T47D (cell line): ENCODE measurements around the gene ATXN2.
A peak's percentile ranks its signal among the peaks of the same experiment; 100 is the strongest.
"Not testable (repeated sequence)": the region's sequence is repeated elsewhere in the genome, so short reads cannot be mapped to it uniquely, and the experiment has no call there.

Experiments
- DNase-seq, 2 experiments: peaks; one replicate each; pipeline versions ENCODE4 v3.0.0 to v3.0.0-alpha.2; 2011 to 2012; ENCODE audit warnings: low read depth in 1 of 2, low spot score in 1 of 2
- JUND ChIP-seq: IDR thresholded peaks from 2 replicates; pipeline ENCODE4 v1.6.1; 2012; ENCODE audit warnings: low read depth
- in situ Hi-C: cut with HindIII; loops from 2 replicates; pipeline ENCODE4 v1.10.0; 2016; ENCODE audit warnings: low sequenced_read_pairs, low pct_unique_long_range_greater_than_20kb

Gene ATXN2

GRCh38 chr12:111532751-111533150, 66.4 kb downstream of the ATXN2 start:
- in situ Hi-C loops = no loop called here
- DNase-seq = no peak
- TF ChIP-seq JUND = no peak

- in situ Hi-C loops = no loop called here
- no peak for TF ChIP-seq JUND
- DNase-seq = peak; percentile 58 to 71
Observed at GRCh38 chr12:111529424-111530368, 69.4 kb downstream of the ATXN2 start.

- DNase-seq = no peak
- in situ Hi-C loops = no loop called here
- no peak for TF ChIP-seq JUND
Observed at GRCh38 chr12:111523587-111524167, 75.4 kb downstream of the ATXN2 start.

- DNase-seq = no peak
- no peak for TF ChIP-seq JUND
- in situ Hi-C loops = no loop called here
Observed at GRCh38 chr12:111521801-111522200, 77.3 kb downstream of the ATXN2 start.

GRCh38 chr12:111519937-111520336, 79.2 kb downstream of the ATXN2 start:
- TF ChIP-seq JUND = no peak
- no peak for DNase-seq
- in situ Hi-C loops = no loop called here

- no peak for TF ChIP-seq JUND
- no peak for DNase-seq
- in situ Hi-C loops = no loop called here
Observed at GRCh38 chr12:111519083-111519482, 80.0 kb downstream of the ATXN2 start.

- DNase-seq, in situ Hi-C loops: not testable (repeated sequence)
Observed at GRCh38 chr12:111507719-111508118, 91.4 kb downstream of the ATXN2 start.

GRCh38 chr12:111507258-111507657, 91.9 kb downstream of the ATXN2 start:
- in situ Hi-C loops, DNase-seq: not testable (repeated sequence)

GRCh38 chr12:111506260-111506659, 92.9 kb downstream of the ATXN2 start:
- DNase-seq = no peak
- in situ Hi-C loops = no loop called here
- no peak for TF ChIP-seq JUND

- TF ChIP-seq JUND = no peak
- DNase-seq = no peak
- in situ Hi-C loops = no loop called here
Observed at GRCh38 chr12:111505601-111506036, 93.5 kb downstream of the ATXN2 start.

GRCh38 chr12:111503116-111503515, 96.0 kb downstream of the ATXN2 start:
- no peak for TF ChIP-seq JUND
- peak in 1 of 2 experiments; percentile 24 for DNase-seq
- in situ Hi-C loops = no loop called here

GRCh38 chr12:111494676-111495075, 104.4 kb downstream of the ATXN2 start:
- in situ Hi-C loops = no loop called here
- TF ChIP-seq JUND = no peak
- no peak for DNase-seq

GRCh38 chr12:111492979-111493378, 106.1 kb downstream of the ATXN2 start:
- in situ Hi-C loops = not testable (repeated sequence)

GRCh38 chr12:111488798-111489197, 110.3 kb downstream of the ATXN2 start:
- TF ChIP-seq JUND = no peak
- in situ Hi-C loops = no loop called here
- no peak for DNase-seq

More at GRCh38 chr12:111492979-111493378, 106.1 kb downstream of the ATXN2 start:
- DNase-seq = not testable (repeated sequence)
